CD14-positive monocyte (primary cell): ENCODE results near the gene CAPG. TPM values are rescaled to one million over a fixed set of nuclear protein-coding genes. Genes with fewer than 3 reads are reported as not detected.
"Not testable (repeated sequence)": the region's sequence is repeated elsewhere in the genome, so short reads cannot be mapped to it uniquely, and the experiment has no call there.

Experiments
- DNase-seq, 3 donors: peaks; one replicate each; pipeline ENCODE4 v3.0.0-alpha.2; 2011 to 2022
- H2AFZ ChIP-seq: 2 replicates; pipeline ENCODE4 v1.6.0; 2012; ENCODE audit warnings: mild to moderate bottlenecking, low read depth, low read length, inconsistent platforms; ENCODE audit not compliant: insufficient read depth, poor library complexity, severe bottlenecking
- H3K27ac ChIP-seq, 2 donors: 1 replicate in 1 of 2; 2 replicates in 1 of 2; pipeline ENCODE4 v1.5.1; 2012 to 2013; ENCODE audit warnings: low read length in 2 of 2, control low read depth in 1 of 2, inconsistent platforms in 1 of 2, low read depth in 1 of 2, mild to moderate bottlenecking in 1 of 2
- H3K27me3 ChIP-seq, 2 donors: one replicate each; pipeline versions ENCODE4 v1.6.0 to v1.6.1; 2011 to 2013; ENCODE audit warnings: low read length in 2 of 2; ENCODE audit not compliant: control insufficient read depth in 2 of 2, insufficient read depth in 2 of 2
- H3K36me3 ChIP-seq, 2 donors: replicated peaks in 1 of 2; 1 replicate in 1 of 2; 2 replicates in 1 of 2; pipeline versions ENCODE4 v1.5.1 to v1.6.1; 2012 to 2013; ENCODE audit warnings: low read length in 2 of 2, control low read depth in 1 of 2, inconsistent platforms in 1 of 2, mild to moderate bottlenecking in 1 of 2; ENCODE audit not compliant: insufficient read depth in 2 of 2, control insufficient read depth in 1 of 2
- H3K4me1 ChIP-seq, 2 donors: 1 replicate in 1 of 2; 2 replicates in 1 of 2; pipeline versions ENCODE4 v1.5.1 to v1.6.1; 2012 to 2013; ENCODE audit warnings: low read length in 2 of 2, control low read depth in 1 of 2, inconsistent platforms in 1 of 2, mild to moderate bottlenecking in 1 of 2, moderate library complexity in 1 of 2; ENCODE audit not compliant: insufficient read depth in 2 of 2, control insufficient read depth in 1 of 2
- H3K4me2 ChIP-seq: replicated peaks from 2 replicates; pipeline ENCODE3; 2012; ENCODE audit warnings: low read length, moderate library complexity, mild to moderate bottlenecking; ENCODE audit not compliant: poor library complexity, severe bottlenecking; ENCODE audit errors: extremely low read depth
- H3K4me3 ChIP-seq, 3 experiments: fragments of 200-600 bp in 1 of 3; sonication (generic) in 1 of 3; replicated peaks in 1 of 3; 1 replicate in 2 of 3; 2 replicates in 1 of 3; pipeline ENCODE4 v1.5.1; 2011 to 2013; ENCODE audit warnings: low read length in 3 of 3, mild to moderate bottlenecking in 3 of 3, control low read depth in 2 of 3, low read depth in 2 of 3, inconsistent platforms in 1 of 3, moderate library complexity in 1 of 3
- H3K79me2 ChIP-seq: 2 replicates; pipeline ENCODE4 v1.6.0; 2012; ENCODE audit warnings: mild to moderate bottlenecking, control low read depth, inconsistent platforms, low read length, moderate library complexity; ENCODE audit not compliant: insufficient read depth
- H3K9ac ChIP-seq: 2 replicates; pipeline ENCODE4 v1.6.0; 2017; ENCODE audit warnings: low read length, mild to moderate bottlenecking; ENCODE audit not compliant: insufficient read depth, poor library complexity, severe bottlenecking
- H3K9me3 ChIP-seq, 2 donors: replicated peaks in 1 of 2; 1 replicate in 1 of 2; 2 replicates in 1 of 2; pipeline versions ENCODE4 v1.5.1 to v1.6.1; 2012 to 2013; ENCODE audit warnings: low read length in 2 of 2, control low read depth in 1 of 2; ENCODE audit not compliant: control insufficient read depth in 1 of 2, insufficient read depth in 1 of 2
- H4K20me1 ChIP-seq: 2 replicates; pipeline ENCODE4 v1.6.0; 2012; ENCODE audit warnings: mild to moderate bottlenecking, low read length, control low read depth, moderate library complexity; ENCODE audit not compliant: insufficient read depth
- H3K27ac Mint-ChIP-seq, 7 donors: one replicate each; pipeline ENCODE4 v1.8.0; 2020; ENCODE audit warnings: mild to moderate bottlenecking in 7 of 7, mixed read lengths in 7 of 7, moderate library complexity in 6 of 7, inconsistent platforms in 2 of 7
- H3K27me3 Mint-ChIP-seq, 3 donors: one replicate each; pipeline ENCODE4 v1.8.0; 2021 to 2022; ENCODE audit warnings: low read depth in 3 of 3, mild to moderate bottlenecking in 3 of 3, mixed read lengths in 3 of 3, moderate library complexity in 3 of 3, inconsistent platforms in 1 of 3
- H3K36me3 Mint-ChIP-seq, 2 donors: one replicate each; pipeline ENCODE4 v1.8.0; 2020; ENCODE audit warnings: mixed read lengths in 2 of 2, inconsistent platforms in 1 of 2, mild to moderate bottlenecking in 1 of 2
- H3K4me1 Mint-ChIP-seq: one replicate; pipeline ENCODE4 v1.8.0; 2020; ENCODE audit warnings: mild to moderate bottlenecking, mixed read lengths
- H3K4me3 Mint-ChIP-seq, 2 donors: one replicate each; pipeline ENCODE4 v1.8.0; 2020; ENCODE audit warnings: mild to moderate bottlenecking in 2 of 2, mixed read lengths in 2 of 2, moderate library complexity in 1 of 2
- H3K9me3 Mint-ChIP-seq, 7 donors: one replicate each; pipeline ENCODE4 v1.8.0; 2020 to 2022; ENCODE audit warnings: mixed read lengths in 7 of 7, mild to moderate bottlenecking in 6 of 7, moderate library complexity in 6 of 7, inconsistent platforms in 2 of 7
- WGBS: methylation state at CpG from one replicate; pipeline ENCODE4 v1.1.5; 2013; ENCODE audit warnings: missing lambda C conversion rate; ENCODE audit not compliant: insufficient coverage; 5-methylcytosine and 5-hydroxymethylcytosine counted together
- intact Hi-C, 2 donors: fragments of 100-400 bp; cut with micrococcal nuclease; formaldehyde crosslinking; loops; one replicate each; pipeline versions ENCODE4 v1.15.0 to v1.15.1; 2023
- polyA plus RNA-seq, 3 donors: library from polyadenylated mRNA; depleted of rRNA in 1 of 3; unstranded in 2 of 3; stranded (reverse) in 1 of 3; fragments of 300-500 nt in 2 of 3; fragments of >200 nt in 1 of 3; fragmentation: Illumina TruSeq in 2 of 3; gene quantifications; 1 replicate in 2 of 3; 2 replicates in 1 of 3; pipeline ENCODE4 v1.2.3, GENCODE V29; 2012 to 2021
- TF ChIP-seq, protein P1 (sequence below): fragments of 200-600 bp; IDR thresholded peaks from one replicate; pipeline ENCODE4 v1.8.0; 2022; ENCODE audit warnings: antibody characterized with exemption, mild to moderate bottlenecking

The CAPG gene
- polyA plus RNA-seq, 3 donors, result 474 to 847 (median 631) TPM

DNA sequence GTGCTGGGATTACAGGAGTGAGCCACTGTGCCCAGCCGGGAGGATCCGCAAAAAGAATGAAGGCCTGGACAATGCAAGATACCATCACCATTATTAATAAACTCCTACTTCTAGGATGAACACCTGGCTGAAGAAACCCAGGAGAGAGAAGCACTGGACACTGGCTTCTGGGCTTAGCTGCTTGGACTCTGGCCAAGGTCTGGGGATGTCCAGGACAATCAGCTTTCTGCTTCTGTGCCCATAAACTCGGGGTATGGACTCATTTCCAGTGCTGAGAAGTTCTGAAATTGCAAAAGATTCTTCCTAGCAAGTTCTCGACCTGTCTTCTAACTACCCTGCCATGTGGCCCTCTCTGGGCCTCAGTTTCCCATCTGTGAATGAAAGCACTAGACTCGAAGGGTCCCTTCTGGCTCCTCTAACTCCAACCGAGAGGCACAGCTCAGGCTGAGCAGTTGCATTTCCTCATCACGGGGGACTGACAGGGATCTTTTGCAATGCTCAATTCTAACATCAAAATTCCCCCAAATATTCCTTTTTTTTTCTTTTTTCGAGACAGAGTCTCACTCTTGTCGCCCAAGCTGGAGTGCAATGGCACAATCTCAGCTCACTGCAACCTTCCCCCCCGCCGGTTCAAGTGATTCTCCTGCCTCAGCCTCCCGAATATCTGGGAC, 5.9 kb upstream of the CAPG start:
- no peak overlapping the region for H3K9ac ChIP-seq
- TF ChIP-seq, protein P1, sequence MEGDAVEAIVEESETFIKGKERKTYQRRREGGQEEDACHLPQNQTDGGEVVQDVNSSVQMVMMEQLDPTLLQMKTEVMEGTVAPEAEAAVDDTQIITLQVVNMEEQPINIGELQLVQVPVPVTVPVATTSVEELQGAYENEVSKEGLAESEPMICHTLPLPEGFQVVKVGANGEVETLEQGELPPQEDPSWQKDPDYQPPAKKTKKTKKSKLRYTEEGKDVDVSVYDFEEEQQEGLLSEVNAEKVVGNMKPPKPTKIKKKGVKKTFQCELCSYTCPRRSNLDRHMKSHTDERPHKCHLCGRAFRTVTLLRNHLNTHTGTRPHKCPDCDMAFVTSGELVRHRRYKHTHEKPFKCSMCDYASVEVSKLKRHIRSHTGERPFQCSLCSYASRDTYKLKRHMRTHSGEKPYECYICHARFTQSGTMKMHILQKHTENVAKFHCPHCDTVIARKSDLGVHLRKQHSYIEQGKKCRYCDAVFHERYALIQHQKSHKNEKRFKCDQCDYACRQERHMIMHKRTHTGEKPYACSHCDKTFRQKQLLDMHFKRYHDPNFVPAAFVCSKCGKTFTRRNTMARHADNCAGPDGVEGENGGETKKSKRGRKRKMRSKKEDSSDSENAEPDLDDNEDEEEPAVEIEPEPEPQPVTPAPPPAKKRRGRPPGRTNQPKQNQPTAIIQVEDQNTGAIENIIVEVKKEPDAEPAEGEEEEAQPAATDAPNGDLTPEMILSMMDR, result no peak

GRCh38 chr2:85414761-85415553, 4.8 kb upstream of the CAPG start:
- Mint-ChIP-seq H3K27ac (peak overlapping the region in 6 of 7 donors; percentile 24 to 91 (median 57)), H3K9me3 (peaks cover 0 to 2% (median 0%) of the 10 kb centered on the region in 7 donors), H3K36me3 (peaks cover 0 to 6% of the 10 kb centered on the region in 2 donors)

More for the DNA sequence above, 5.9 kb upstream of the CAPG start:
- peaks cover 24% of the 10 kb centered on the region for H3K79me2 ChIP-seq
- no peaks in the 10 kb centered on the region for H3K27me3 ChIP-seq
- H3K4me3 Mint-ChIP-seq, result peak overlapping the region; percentile 3 to 24
- H2AFZ ChIP-seq, result peak overlapping the region; percentile 44
- intact Hi-C loops, result loop anchor here in 1 of 2 donors (10.0 kb wide), 2 partner anchors 199 to 1149 kb away; partner anchors contain the start of genes C2orf68, CHMP3 and USP39
- H3K4me1 ChIP-seq, result peaks cover 69 to 96% of the 10 kb centered on the region in 2 donors
- no peaks in the 10 kb centered on the region for H3K36me3 ChIP-seq
- peaks cover 0 to 6% of the 10 kb centered on the region in 2 donors for H3K36me3 Mint-ChIP-seq
- WGBS, result 36% methylated on average over 8 of the region's 12 CpGs
- peaks cover 0 to 2% (median 0%) of the 10 kb centered on the region in 7 donors for H3K9me3 Mint-ChIP-seq
- DNase-seq, result peak; percentile 50 to 87 (median 73)
- H3K4me2 ChIP-seq, result no peak overlapping the region
- H3K27me3 Mint-ChIP-seq, result peaks cover 0 to 6% (median 1%) of the 10 kb centered on the region in 3 donors
- no peaks in the 10 kb centered on the region for H4K20me1 ChIP-seq
- peak overlapping the region; percentile 68 to 92 (median 87) for H3K27ac Mint-ChIP-seq
- H3K4me1 Mint-ChIP-seq, result peaks cover 80% of the 10 kb centered on the region
- H3K4me3 ChIP-seq, result no peak overlapping the region
- no peaks in the 10 kb centered on the region for H3K9me3 ChIP-seq
- H3K27ac ChIP-seq, result peak overlapping the region; percentile 52 to 54

DNA sequence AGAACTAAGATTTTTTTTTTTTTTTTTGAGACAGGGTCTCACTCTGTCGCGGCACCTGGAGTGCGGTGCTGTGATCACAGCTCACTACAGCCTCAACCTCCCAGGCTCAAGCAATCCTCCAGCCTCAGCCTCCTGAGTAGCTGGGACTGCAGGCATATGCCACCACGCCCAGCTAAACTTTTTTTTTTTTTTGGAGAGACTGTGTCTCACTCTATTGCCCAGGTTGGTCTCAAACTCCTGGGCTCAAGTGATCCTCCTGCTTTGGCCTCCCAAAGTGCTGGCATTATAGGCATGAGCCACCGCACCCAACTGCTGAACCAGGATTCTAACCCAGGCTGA, 4.2 kb upstream of the CAPG start:
- Mint-ChIP-seq H3K4me1 (peaks cover 81% of the 10 kb centered on the region), H3K27ac (peak overlapping the region in 4 of 7 donors; percentile 30 to 76 (median 43)), H3K4me3 (peak overlapping the region in 1 of 2 donors; percentile 87)
- not testable (repeated sequence) for H3K36me3 Mint-ChIP-seq, H4K20me1 ChIP-seq, H3K27me3 ChIP-seq, H3K36me3 ChIP-seq, H3K9me3 Mint-ChIP-seq, H3K27me3 Mint-ChIP-seq, DNase-seq, H3K9me3 ChIP-seq, H3K9ac ChIP-seq
- Histone ChIP-seq H2AFZ (peak overlapping the region; percentile 88), H3K79me2 (peaks cover 41% of the 10 kb centered on the region), H3K4me1 (peaks cover 73 to 96% of the 10 kb centered on the region in 2 donors), H3K4me2 (peak overlapping the region; percentile 78), H3K27ac (peak overlapping the region in 1 of 2 donors; percentile 65), H3K4me3 (peak overlapping the region in 1 of 3 experiments; percentile 72)
- 79% methylated on average over 5 of the region's 5 CpGs for WGBS
- intact Hi-C loops, result loop anchor here in 1 of 2 donors (10.0 kb wide), 2 partner anchors 200 to 1150 kb away; partner anchors contain the start of genes C2orf68, CHMP3 and USP39

More at GRCh38 chr2:85414761-85415553, 4.8 kb upstream of the CAPG start:
- Histone ChIP-seq H3K36me3 (no peaks in the 10 kb centered on the region), H3K4me2 (no peak overlapping the region), H3K9me3 (no peaks in the 10 kb centered on the region), H3K9ac (no peak overlapping the region), H3K79me2 (peaks cover 36% of the 10 kb centered on the region), H3K27ac (no peak overlapping the region), H3K4me1 (peaks cover 70 to 96% of the 10 kb centered on the region in 2 donors), H2AFZ (no peak overlapping the region), H3K27me3 (no peaks in the 10 kb centered on the region), H3K4me3 (no peak overlapping the region), H4K20me1 (no peaks in the 10 kb centered on the region)
- WGBS, result 93% methylated on average over 4 of the region's 7 CpGs
- intact Hi-C loops, result loop anchor here in 1 of 2 donors (10.0 kb wide), 2 partner anchors 200 to 1150 kb away; partner anchors contain the start of genes C2orf68, CHMP3 and USP39
- peaks cover 0 to 6% (median 3%) of the 10 kb centered on the region in 3 donors for H3K27me3 Mint-ChIP-seq
- TF ChIP-seq, protein P1, result no peak
- H3K4me3 Mint-ChIP-seq, result peak overlapping the region in 1 of 2 donors; percentile 43
- peak in 1 of 3 donors; percentile 69 for DNase-seq
- peaks cover 81% of the 10 kb centered on the region for H3K4me1 Mint-ChIP-seq
